ENCODE results near the gene BET1L. TPM values are rescaled to one million over a fixed set of nuclear protein-coding genes. Genes with fewer than 3 reads are reported as not detected.
A peak's percentile ranks its signal among the peaks of the same experiment; 100 is the strongest.

The BET1L gene
- total and polyA plus RNA-seq, 10 of the 15 experiments (the other 5 are each of a cell fraction or from before 2014, with no cell fraction given): 6.7 to 55.4 (median 39.7) TPM

DNA sequence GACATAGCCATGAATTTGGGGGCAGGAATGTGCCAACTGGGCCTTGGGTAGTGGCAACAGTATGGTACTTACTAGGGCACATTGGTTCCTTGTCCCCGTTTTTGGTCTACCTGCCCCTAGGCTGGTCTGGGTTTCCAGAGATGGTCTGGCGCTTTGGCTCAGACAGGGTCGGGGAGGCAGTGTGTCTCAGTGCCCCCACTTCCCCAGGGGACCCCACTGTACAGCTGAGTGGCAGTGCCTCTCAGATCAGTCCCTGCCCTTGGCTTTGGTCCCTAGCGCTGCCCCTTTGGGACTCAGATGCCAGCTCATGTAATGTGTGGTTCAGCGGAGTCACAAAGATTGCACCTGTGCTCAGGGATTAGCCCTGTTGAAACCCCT is 3.6 kb upstream of the BET1L start:
- H3K4me2 ChIP-seq (ENCODE audit: control insufficient read depth, insufficient read depth): peak overlapping the region; percentile 90; the same call in 1 of the 2 replicates

More for the DNA sequence above, 3.6 kb upstream of the BET1L start:
- H2AFZ ChIP-seq (ENCODE audit: control insufficient read depth, low read depth, low read length): no peak overlapping the region
- H3K9me3 ChIP-seq (replicated peaks; ENCODE audit: control insufficient read depth, insufficient read depth, low read length): no peaks in the 10 kb centered on the region
- ChIA-PET CTCF (no interaction called here), POLR2A (no interaction called here), SMC1A (ENCODE audit: uncharacterized antibody, unreplicated experiment) (no interaction called here), RAD21 (ENCODE audit: unreplicated experiment) (no interaction called here)
- H3K4me1 ChIP-seq (ENCODE audit: control insufficient read depth, insufficient read depth, low read length): peaks cover 21% of the 10 kb centered on the region
- ATAC-seq (no peak), FAIRE-seq (no peak), DNase-seq (ENCODE audit: low read depth, low spot score) (no peak)
- no peak overlapping the region for H3K27ac ChIP-seq (ENCODE audit: control insufficient read depth, insufficient read depth)
- 0 out of 2 replicates have a peak overlapping the region, but pooled peaks have one; percentile 19 for H3K9ac ChIP-seq (ENCODE audit: control insufficient read depth, insufficient read depth, low read length)
- TF ChIP-seq SREBF2 (IDR thresholded peaks at IDR 0.05; ENCODE audit: low read length) (no peak), TARDBP (IDR thresholded peaks at IDR 0.05; ENCODE audit: borderline replicate concordance) (no peak), RFX5 (IDR thresholded peaks at IDR 0.05; ENCODE audit: low read depth, low read length) (no peak)
- TF ChIP-seq, protein P1, sequence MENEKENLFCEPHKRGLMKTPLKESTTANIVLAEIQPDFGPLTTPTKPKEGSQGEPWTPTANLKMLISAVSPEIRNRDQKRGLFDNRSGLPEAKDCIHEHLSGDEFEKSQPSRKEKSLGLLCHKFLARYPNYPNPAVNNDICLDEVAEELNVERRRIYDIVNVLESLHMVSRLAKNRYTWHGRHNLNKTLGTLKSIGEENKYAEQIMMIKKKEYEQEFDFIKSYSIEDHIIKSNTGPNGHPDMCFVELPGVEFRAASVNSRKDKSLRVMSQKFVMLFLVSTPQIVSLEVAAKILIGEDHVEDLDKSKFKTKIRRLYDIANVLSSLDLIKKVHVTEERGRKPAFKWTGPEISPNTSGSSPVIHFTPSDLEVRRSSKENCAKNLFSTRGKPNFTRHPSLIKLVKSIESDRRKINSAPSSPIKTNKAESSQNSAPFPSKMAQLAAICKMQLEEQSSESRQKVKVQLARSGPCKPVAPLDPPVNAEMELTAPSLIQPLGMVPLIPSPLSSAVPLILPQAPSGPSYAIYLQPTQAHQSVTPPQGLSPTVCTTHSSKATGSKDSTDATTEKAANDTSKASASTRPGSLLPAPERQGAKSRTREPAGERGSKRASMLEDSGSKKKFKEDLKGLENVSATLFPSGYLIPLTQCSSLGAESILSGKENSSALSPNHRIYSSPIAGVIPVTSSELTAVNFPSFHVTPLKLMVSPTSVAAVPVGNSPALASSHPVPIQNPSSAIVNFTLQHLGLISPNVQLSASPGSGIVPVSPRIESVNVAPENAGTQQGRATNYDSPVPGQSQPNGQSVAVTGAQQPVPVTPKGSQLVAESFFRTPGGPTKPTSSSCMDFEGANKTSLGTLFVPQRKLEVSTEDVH (IDR thresholded peaks at IDR 0.05; ENCODE audit: low read depth, partially characterized antibody): no peak
- TF ChIP-seq, protein P2, sequence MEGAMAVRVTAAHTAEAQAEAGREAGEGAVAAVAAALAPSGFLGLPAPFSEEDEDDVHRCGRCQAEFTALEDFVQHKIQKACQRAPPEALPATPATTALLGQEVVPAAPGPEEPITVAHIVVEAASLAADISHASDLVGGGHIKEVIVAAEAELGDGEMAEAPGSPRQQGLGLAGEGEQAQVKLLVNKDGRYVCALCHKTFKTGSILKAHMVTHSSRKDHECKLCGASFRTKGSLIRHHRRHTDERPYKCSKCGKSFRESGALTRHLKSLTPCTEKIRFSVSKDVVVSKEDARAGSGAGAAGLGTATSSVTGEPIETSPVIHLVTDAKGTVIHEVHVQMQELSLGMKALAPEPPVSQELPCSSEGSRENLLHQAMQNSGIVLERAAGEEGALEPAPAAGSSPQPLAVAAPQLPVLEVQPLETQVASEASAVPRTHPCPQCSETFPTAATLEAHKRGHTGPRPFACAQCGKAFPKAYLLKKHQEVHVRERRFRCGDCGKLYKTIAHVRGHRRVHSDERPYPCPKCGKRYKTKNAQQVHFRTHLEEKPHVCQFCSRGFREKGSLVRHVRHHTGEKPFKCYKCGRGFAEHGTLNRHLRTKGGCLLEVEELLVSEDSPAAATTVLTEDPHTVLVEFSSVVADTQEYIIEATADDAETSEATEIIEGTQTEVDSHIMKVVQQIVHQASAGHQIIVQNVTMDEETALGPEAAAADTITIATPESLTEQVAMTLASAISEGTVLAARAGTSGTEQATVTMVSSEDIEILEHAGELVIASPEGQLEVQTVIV (IDR thresholded peaks at IDR 0.05; ENCODE audit: borderline replicate concordance, partially characterized antibody): no peak
- TF ChIP-seq, protein P3, sequence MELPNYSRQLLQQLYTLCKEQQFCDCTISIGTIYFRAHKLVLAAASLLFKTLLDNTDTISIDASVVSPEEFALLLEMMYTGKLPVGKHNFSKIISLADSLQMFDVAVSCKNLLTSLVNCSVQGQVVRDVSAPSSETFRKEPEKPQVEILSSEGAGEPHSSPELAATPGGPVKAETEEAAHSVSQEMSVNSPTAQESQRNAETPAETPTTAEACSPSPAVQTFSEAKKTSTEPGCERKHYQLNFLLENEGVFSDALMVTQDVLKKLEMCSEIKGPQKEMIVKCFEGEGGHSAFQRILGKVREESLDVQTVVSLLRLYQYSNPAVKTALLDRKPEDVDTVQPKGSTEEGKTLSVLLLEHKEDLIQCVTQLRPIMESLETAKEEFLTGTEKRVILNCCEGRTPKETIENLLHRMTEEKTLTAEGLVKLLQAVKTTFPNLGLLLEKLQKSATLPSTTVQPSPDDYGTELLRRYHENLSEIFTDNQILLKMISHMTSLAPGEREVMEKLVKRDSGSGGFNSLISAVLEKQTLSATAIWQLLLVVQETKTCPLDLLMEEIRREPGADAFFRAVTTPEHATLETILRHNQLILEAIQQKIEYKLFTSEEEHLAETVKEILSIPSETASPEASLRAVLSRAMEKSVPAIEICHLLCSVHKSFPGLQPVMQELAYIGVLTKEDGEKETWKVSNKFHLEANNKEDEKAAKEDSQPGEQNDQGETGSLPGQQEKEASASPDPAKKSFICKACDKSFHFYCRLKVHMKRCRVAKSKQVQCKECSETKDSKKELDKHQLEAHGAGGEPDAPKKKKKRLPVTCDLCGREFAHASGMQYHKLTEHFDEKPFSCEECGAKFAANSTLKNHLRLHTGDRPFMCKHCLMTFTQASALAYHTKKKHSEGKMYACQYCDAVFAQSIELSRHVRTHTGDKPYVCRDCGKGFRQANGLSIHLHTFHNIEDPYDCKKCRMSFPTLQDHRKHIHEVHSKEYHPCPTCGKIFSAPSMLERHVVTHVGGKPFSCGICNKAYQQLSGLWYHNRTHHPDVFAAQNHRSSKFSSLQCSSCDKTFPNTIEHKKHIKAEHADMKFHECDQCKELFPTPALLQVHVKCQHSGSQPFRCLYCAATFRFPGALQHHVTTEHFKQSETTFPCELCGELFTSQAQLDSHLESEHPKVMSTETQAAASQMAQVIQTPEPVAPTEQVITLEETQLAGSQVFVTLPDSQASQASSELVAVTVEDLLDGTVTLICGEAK (IDR thresholded peaks at IDR 0.05; ENCODE audit: borderline replicate concordance): no peak
- intact Hi-C loops (cut with micrococcal nuclease; ENCODE audit: unreplicated experiment): no loop called here
- H3K79me2 ChIP-seq (ENCODE audit: control insufficient read depth, insufficient read depth, low read length): peaks cover 45% of the 10 kb centered on the region
- 0 out of 2 replicates have a peak overlapping the region, but pooled peaks have one; percentile 26 for H3K4me3 ChIP-seq
- H3K36me3 ChIP-seq (ENCODE audit: control insufficient read depth in 2 of 2, insufficient read depth in 2 of 2, low read length in 1 of 2): peaks cover 24 to 42% of the 10 kb centered on the region in 2 experiments
- H3K27me3 ChIP-seq (replicated peaks in 1 of 2; ENCODE audit: control insufficient read depth in 2 of 2, insufficient read depth in 2 of 2, low read length in 1 of 2): no peaks in the 10 kb centered on the region
- BruUV-seq (replicated peaks): no TSS peak
- peaks cover 4% of the 10 kb centered on the region; the same call in 1 of the 2 replicates for H4K20me1 ChIP-seq (ENCODE audit: control insufficient read depth, insufficient read depth)
- in situ Hi-C loops (cut with MboI): no loop called here
- 95% methylated on average over 5 of the region's 5 CpGs for WGBS (ENCODE audit: insufficient coverage, insufficient replicate concordance, low lambda C conversion rate, missing lambda C conversion rate)

All from GM12878 (cell line).